ENCODE results near the gene MTSS2. TPM values are rescaled to one million over a fixed set of nuclear protein-coding genes. Genes with fewer than 3 reads are reported as not detected.

MTSS2 gene
- total RNA-seq, 1 donor from 2014 or later: 92.2 TPM

DNA sequence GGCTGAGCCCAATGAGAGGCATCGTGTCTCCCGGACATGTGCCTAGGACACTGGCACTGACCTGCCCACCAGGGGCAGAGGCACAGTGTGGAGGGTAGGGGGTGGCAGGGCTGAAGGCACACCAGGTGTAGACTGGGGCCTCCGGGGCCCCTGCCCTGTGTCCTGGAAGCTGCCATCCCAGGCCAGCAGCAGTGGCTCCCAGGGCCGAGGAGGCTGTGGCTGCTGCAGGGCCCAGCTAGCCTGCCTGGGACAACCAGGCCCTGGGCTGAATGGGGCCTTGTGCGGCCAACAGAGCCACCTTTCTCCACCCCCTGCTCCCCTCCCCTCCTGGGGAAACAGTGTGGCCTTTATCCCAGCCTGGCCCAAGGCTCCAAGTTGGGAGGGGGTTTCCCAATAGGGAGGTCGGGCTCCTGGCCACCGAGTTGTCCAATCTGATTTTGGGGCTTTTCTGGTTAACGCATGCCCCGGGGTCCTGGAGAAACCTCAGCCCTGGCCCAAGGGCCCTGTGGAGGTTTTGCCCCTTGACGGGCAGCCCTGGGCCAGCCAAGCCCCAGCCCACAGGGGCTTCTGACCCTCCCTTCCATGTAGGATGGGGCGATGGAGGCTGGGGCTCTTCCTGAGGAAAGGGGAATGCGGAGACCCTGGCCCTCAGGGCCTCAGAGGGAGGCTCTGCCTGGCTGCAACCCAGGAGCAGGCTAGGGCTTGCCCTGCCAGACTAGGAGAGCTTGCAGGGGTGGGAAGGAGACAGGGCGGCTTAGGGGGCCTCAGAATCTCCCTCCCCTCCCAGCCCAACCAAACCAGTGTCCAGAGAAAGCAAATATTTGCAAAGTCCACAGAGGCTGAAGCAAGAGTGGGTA lies 4.2 kb downstream of the MTSS2 start:
- DNase-seq (ENCODE audit: extremely low spot score, unreplicated experiment): no peak
- Mint-ChIP-seq H3K9me3 (no peaks in the 10 kb centered on the region), H3K27ac (no peak overlapping the region), H3K27me3 (no peaks in the 10 kb centered on the region), H3K4me1 (ENCODE audit: unreplicated experiment) (peaks cover 14% of the 10 kb centered on the region), H3K4me3 (peak overlapping the region; percentile 58), H3K36me3 (no peaks in the 10 kb centered on the region)
- TF ChIP-seq CTCF (conservative IDR thresholded peaks at IDR 0.05): no peak

GRCh38 chr16:70680495-70681381 lies 5.1 kb downstream of the MTSS2 start:
- Mint-ChIP-seq H3K36me3 (peaks cover 4% of the 10 kb centered on the region), H3K4me3 (no peak overlapping the region), H3K9me3 (no peaks in the 10 kb centered on the region), H3K27ac (no peak overlapping the region), H3K4me1 (ENCODE audit: unreplicated experiment) (peaks cover 12% of the 10 kb centered on the region), H3K27me3 (no peaks in the 10 kb centered on the region)
- no peak for TF ChIP-seq CTCF (conservative IDR thresholded peaks at IDR 0.05)
- DNase-seq (ENCODE audit: extremely low spot score, unreplicated experiment): no peak

- H3K27ac Mint-ChIP-seq: no peak overlapping the region
- H3K27me3 Mint-ChIP-seq: no peaks in the 10 kb centered on the region
- H3K9me3 Mint-ChIP-seq: no peaks in the 10 kb centered on the region
- peaks cover 4% of the 10 kb centered on the region for H3K36me3 Mint-ChIP-seq
- no peak overlapping the region for H3K4me3 Mint-ChIP-seq
- no peak for DNase-seq (ENCODE audit: extremely low spot score, unreplicated experiment)
- H3K4me1 Mint-ChIP-seq (ENCODE audit: unreplicated experiment): peaks cover 12% of the 10 kb centered on the region
- peak; percentile 73 for TF ChIP-seq CTCF (conservative IDR thresholded peaks at IDR 0.05)
Measured at GRCh38 chr16:70679671-70680494, 6.0 kb downstream of the MTSS2 start.

DNA sequence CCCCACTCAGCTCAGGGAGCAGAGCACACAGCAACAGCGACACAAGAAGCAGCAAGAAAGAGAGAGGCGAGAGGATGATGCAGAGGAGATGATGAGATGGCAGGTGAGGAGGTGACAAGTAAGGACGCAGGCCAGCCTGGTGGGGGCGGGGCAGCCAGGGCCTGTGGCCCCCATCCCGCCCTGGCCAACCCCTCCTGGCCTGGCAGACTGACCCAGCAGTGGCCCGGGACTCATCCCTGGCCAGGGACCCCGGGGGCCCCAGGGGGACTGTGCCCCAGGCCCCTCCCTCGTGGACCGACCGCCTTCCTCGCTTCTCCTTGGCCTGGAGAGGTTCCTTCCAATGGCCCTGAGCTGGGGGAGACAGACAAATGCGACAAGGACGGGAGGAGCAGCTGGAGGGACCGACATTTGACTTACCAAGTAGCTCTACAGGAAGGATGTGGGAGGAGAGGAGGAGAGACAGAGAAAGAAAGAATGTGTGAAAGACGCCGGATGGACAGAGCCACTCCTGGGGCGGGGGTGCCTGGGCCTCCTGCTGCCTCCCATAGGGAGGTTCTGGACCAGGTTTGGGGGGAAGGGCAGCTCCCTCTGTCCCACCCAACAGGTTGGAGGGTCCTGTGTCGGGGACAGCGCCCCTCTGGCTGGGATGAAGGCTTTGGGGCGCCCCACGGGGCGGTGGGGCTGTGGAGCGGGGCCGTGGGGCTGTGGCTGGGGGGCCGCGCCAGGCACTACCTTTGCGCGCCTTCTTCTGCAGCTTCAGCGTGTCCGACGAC lies 6.8 kb downstream of the MTSS2 start:
- Mint-ChIP-seq H3K36me3 (peaks cover 4% of the 10 kb centered on the region), H3K4me3 (no peak overlapping the region), H3K4me1 (ENCODE audit: unreplicated experiment) (peaks cover 12% of the 10 kb centered on the region), H3K27me3 (no peaks in the 10 kb centered on the region), H3K9me3 (no peaks in the 10 kb centered on the region), H3K27ac (no peak overlapping the region)
- no peak for DNase-seq (ENCODE audit: extremely low spot score, unreplicated experiment)
- no peak for TF ChIP-seq CTCF (conservative IDR thresholded peaks at IDR 0.05)
